8988T (cell line): ENCODE data around the gene FAM236D.
"Not testable (repeated sequence)": the region's sequence is repeated elsewhere in the genome, so short reads cannot be mapped to it uniquely, and the experiment has no call there.

ENCODE experiments used
- DNase-seq: peaks from one replicate; pipeline ENCODE4 v3.0.0; 2011

Gene FAM236D

DNA sequence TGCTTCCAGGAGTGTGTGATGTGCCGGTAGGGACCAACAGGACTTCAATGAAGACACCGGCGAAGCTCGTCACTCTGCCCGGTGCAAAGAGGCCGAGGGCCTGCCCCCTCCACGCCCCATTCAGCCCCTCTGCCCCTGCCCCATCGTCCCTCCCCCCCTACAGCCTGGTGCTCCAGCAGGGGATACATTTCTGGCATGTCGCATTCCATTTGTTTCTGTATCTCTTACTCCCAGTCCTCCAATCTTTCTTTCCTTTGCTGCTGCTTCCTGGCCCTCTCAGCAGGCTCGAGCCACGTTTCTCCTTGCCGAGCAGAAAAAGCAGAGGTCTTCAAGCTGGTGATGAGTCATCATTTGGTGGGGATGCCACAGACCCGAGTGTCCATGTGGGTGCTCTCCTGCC lies at the start of gene FAM236D:
Gene FAM236D (minus strand): TSS at position 101 of the 400 bp plus-strand sequence. CDS start 100 bp downstream, at position 1.
- not testable (repeated sequence) for DNase-seq

DNA sequence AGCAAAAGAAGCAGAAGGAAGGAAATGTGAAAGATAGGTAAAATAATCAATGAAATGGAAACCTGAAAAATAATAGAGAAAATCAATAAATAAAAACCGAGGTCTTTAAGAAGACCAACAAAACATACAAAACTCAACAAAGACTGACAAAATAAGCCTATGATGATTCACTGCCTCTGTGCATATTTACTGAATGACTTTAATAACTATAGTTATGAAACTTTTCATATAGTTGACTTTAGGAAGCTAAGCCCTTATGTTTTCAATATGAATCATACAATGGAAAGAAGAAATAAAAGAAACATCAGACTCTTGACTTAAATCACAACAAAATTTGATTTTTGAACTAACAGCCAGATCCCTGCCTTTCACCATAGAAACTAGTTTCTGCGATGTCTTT lies 29.5 kb upstream of the FAM236D start:
- DNase-seq = not testable (repeated sequence)

DNA sequence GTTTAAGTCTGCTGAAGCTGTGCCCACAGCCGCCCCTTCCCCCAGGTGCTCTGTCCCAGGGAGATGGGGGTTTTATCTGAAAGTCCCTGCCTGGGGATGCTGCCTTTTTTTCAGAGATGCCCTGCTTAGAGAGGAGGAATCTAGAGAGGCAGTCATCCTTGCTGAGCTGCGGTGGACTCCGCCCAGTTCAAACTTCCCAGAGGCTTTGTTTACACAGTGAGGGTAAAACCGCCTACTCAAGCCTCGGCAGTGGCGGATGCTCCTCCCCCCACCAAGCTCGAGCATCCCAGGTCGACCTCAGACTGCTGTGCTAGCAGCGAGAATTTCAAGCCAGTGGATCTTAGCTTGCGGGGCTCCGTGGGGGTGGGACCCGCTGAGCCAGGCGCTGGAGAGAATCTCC lies 22.7 kb upstream of the FAM236D start:
- DNase-seq = not testable (repeated sequence)

DNA sequence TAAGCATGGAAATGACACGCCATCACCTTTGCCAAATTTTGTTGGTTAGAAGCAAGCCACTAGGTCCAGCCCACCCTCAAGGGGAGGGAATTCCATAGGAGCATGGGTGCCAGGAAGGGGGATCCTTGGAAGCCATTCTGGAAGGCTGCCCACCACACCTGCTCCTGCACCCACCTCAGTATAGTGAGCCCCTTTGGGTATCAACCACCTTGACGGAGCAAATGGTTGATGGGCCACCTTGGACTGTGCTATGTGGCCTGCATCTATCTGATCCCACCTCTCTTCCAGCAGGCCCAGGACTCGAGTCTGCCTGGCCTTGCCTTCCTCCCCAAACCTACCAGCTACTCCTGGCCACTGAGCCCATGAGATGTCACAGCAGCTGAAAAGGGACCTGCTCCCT lies 17.6 kb downstream of the FAM236D start:
- not testable (repeated sequence) for DNase-seq

DNA sequence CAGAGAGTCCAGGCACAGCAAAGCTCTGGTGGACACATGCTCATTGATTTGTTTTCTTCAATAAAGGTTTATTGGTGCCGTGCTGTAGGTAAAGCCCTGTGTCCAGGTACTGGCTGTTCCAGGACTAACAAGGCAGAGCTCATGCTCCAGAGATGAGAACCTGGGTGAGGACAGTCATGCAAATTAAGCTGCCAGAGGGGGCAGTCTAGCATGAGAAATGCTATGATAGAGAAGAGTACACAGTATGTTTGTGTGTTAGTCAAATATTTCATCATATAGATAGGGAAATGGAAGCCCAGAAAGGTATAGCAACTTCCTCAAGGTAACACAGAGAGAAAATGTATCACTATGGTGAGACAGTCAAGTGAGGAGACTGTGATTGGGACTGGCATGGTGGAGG lies 19.9 kb downstream of the FAM236D start:
- DNase-seq = not testable (repeated sequence)

- not testable (repeated sequence) for DNase-seq
Measured at GRCh38 chrX:72783964-72784363, 24.0 kb downstream of the FAM236D start.

- DNase-seq = not testable (repeated sequence)
Measured at GRCh38 chrX:72783365-72783936, 24.6 kb downstream of the FAM236D start.

- DNase-seq = not testable (repeated sequence)
Measured at GRCh38 chrX:72782560-72782959, 25.4 kb downstream of the FAM236D start, which contains the start of gene FAM236B. Gene FAM236B (minus strand): TSS chrX:72782660. CDS start chrX:72782560, 100 bp downstream.

DNA sequence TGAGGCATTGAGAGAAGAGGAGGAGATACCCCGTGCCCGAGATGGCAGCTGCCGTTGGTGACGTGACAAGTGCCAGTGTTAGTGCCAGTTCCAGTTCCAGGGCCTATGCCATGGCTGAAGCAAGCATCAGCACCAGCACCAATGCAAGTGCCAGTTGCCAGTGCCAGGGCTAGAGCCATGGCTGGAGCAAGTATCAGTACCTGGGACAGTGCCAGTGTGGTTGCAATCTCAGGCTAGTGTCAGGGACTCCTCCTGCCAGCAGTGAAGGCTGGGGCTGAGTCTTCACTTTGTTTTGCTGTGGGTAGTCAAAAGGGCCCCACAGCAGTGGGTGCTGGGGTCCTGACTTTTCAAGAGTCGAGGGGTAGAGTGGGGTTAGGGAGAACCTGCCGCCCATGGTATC lies 29.9 kb downstream of the FAM236D start:
- not testable (repeated sequence) for DNase-seq

DNA sequence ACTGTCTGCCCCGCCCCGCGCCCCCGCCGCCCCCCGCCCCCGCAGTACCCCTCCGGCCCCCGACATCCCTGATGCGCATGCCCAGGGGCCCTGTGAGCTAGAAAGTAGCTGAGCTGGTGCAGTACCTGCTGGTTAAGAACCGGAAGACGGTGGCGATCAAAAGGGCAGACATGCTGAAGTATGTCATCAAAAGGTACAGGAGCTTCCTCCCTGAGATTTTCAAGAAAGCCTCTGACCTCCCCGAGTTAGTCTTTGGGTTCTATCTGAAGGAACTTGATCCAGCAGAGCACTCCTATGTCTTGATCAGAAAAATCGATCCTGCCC lies 30.6 kb downstream of the FAM236D start:
- not testable (repeated sequence) for DNase-seq

GRCh38 chrX:72776653-72777466 lies 31.1 kb downstream of the FAM236D start, which contains the start of gene DMRTC1B:
Gene DMRTC1B (plus strand): TSS chrX:72776890. CDS start chrX:72845136, 68,246 bp downstream.
- DNase-seq = not testable (repeated sequence)

DNA sequence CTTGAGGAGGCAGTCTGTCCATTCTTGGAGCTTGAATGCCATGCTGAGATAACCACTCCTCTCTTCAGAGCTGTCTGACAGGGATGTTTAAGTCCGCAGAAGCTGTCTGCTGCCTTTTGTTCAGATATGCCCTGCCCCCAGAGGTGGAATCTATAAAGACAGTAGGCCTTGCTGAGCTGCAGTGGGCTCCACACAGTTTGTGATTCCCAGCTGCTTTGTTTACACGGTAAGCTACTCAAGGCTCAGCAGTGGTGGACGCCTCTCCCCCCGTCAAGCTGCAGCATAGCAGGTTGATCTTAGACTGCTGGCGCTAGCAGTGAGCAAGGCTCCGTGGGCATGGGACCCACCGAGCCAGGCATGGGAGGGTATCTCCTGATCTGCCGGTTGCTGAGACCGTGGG lies 47.6 kb downstream of the FAM236D start:
- not testable (repeated sequence) for DNase-seq
